ENCODE results near the gene POR. TPM values are rescaled to one million over a fixed set of nuclear protein-coding genes. Genes with fewer than 3 reads are reported as not detected.

Gene POR
- total RNA-seq, 1 donor from 2014 or later = 88.6 TPM

GRCh38 chr7:75971309-75971960 is 56.5 kb downstream of the POR start:
- H3K4me1 Mint-ChIP-seq = peaks cover 13% of the 10 kb centered on the region
- DNase-seq (ENCODE audit: low spot score in 2 of 2, unreplicated experiment in 2 of 2) = no peak
- no peaks in the 10 kb centered on the region for H3K27me3 Mint-ChIP-seq (ENCODE audit: low read depth)
- H3K9me3 Mint-ChIP-seq = no peaks in the 10 kb centered on the region
- H3K27ac Mint-ChIP-seq = peak overlapping the region; percentile 40
- no peak for TF ChIP-seq CTCF (IDR thresholded peaks at IDR 0.05; ENCODE audit: unreplicated experiment)
- no peak overlapping the region for H3K4me3 Mint-ChIP-seq
- H3K36me3 Mint-ChIP-seq = peaks cover 23% of the 10 kb centered on the region

- Mint-ChIP-seq H3K9me3 (no peaks in the 10 kb centered on the region), H3K27me3 (ENCODE audit: low read depth) (no peaks in the 10 kb centered on the region), H3K4me1 (peaks cover 13% of the 10 kb centered on the region), H3K4me3 (no peak overlapping the region), H3K27ac (peak overlapping the region; percentile 50), H3K36me3 (peaks cover 23% of the 10 kb centered on the region)
- DNase-seq (ENCODE audit: low spot score in 2 of 2, unreplicated experiment in 2 of 2) = no peak
- TF ChIP-seq CTCF (IDR thresholded peaks at IDR 0.05; ENCODE audit: unreplicated experiment) = no peak
These were observed 57.2 kb downstream of the POR start for GRCh38 chr7:75971961-75972763.

DNA sequence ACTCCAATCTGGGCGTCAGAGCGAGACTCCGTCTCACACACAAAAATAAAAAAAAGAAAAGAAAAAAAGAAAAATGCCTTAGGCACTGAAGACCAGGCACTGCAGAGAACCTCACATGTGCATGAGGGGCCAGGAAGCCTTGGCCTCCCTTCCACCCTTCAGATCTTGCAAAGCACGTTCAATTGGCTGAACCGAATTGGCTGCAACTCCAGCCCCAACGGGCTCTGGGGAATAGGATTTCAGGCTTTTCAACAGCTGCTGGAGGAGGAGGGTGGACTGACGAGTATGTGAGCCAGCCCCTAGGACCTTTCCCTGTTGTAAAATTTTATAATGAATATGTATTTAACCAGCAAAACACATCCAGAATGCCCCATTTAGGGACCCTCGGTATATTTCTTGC is 62.8 kb downstream of the POR start:
- Mint-ChIP-seq H3K36me3 (peaks cover 19% of the 10 kb centered on the region), H3K9me3 (no peaks in the 10 kb centered on the region), H3K27me3 (ENCODE audit: low read depth) (no peaks in the 10 kb centered on the region), H3K27ac (no peak overlapping the region), H3K4me3 (no peak overlapping the region), H3K4me1 (no peaks in the 10 kb centered on the region)
- TF ChIP-seq CTCF (IDR thresholded peaks at IDR 0.05; ENCODE audit: unreplicated experiment) = no peak
- no peak for DNase-seq (ENCODE audit: low spot score in 2 of 2, unreplicated experiment in 2 of 2)

- Mint-ChIP-seq H3K36me3 (peaks cover 8% of the 10 kb centered on the region), H3K4me3 (no peak overlapping the region), H3K27me3 (ENCODE audit: low read depth) (no peaks in the 10 kb centered on the region), H3K4me1 (no peaks in the 10 kb centered on the region), H3K9me3 (no peaks in the 10 kb centered on the region), H3K27ac (no peak overlapping the region)
- TF ChIP-seq CTCF (IDR thresholded peaks at IDR 0.05; ENCODE audit: unreplicated experiment) = no peak
- no peak for DNase-seq (ENCODE audit: low spot score in 2 of 2, unreplicated experiment in 2 of 2)
These were observed 64.9 kb downstream of the POR start for GRCh38 chr7:75979759-75980429.

- Mint-ChIP-seq H3K27me3 (ENCODE audit: low read depth) (no peaks in the 10 kb centered on the region), H3K9me3 (no peaks in the 10 kb centered on the region), H3K4me1 (no peaks in the 10 kb centered on the region), H3K27ac (no peak overlapping the region), H3K36me3 (peaks cover 7% of the 10 kb centered on the region), H3K4me3 (no peak overlapping the region)
- DNase-seq (ENCODE audit: low spot score in 2 of 2, unreplicated experiment in 2 of 2) = no peak
- no peak for TF ChIP-seq CTCF (IDR thresholded peaks at IDR 0.05; ENCODE audit: unreplicated experiment)
These were observed 65.7 kb downstream of the POR start for GRCh38 chr7:75980430-75981202.

Measured in mesothelial cell of epicardium (in vitro differentiated cells).